ENCODE data around the gene CHMP4B.

Gene CHMP4B

DNA sequence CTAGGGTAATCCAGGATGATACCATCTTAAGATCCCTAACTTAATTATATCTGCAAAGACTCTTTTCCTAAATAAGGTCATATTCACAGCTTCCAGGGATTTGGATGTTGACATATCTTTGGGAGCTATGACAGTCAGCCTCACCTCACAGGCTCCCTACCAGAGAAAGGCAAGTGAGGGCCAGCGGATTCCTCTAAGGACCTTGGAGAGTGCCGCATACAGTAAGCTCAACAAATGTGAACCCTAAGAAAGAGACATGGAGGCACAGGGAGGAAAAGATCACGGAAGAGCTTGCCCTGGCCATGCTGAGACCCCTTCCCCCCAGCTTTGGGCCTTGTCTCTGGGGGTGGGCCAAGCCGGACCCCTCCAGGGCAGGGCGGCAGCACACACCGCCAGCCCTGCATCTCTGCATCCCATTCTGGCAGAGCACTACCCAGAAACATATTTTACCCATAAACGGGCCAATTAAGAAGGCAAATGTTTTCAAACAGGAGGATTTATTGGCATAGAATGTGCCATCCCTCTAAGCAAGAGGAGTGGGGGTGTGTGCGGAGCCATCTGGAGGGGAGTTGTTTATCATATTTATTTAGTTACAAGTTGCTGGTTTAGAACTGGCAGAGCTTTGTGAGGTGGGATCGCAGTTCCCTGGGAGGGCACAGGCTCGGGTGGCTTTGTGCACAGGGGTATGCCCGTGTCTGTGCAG lies 55.4 kb downstream of the CHMP4B start:
- DNase-seq = no peak

DNA sequence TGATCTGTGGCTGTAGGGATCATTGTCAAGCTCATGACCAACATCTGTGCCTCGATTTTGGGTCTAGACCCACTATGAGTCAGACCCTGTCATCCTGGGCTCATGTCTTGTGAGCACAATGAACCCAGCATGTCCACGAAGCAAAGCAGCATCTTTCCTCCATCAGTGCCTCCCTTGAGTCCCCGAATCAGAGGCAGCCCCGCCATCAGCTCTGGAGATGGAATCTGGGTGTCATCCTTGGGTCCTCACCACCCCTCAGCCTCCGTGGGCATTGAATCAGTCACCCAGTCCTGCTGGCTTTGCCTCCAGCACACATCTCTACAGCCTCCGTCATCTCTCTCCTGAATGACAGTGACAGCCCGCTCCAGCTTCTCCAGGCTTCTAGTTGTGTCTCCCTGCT lies 56.9 kb downstream of the CHMP4B start:
- no peak for DNase-seq

DNA sequence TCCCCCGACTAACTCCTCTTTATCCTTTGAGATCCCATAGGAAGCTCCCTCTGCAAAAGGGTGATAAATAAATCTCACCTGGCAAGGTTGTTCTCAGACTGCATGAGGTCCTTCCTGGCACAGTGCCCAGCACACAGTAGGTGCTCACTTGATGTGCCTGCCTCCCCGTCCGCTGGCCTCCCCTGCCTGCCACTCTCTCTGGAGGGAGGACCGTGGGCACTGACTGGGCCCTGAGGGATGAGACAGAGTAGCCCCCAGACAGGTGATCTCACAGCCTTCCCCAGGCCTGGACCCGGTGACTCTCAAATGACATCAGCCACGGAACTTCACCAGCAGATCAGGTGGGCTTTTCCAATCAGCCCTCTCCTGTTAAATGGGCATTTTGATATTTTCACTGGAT lies 57.4 kb downstream of the CHMP4B start:
- no peak for DNase-seq

DNA sequence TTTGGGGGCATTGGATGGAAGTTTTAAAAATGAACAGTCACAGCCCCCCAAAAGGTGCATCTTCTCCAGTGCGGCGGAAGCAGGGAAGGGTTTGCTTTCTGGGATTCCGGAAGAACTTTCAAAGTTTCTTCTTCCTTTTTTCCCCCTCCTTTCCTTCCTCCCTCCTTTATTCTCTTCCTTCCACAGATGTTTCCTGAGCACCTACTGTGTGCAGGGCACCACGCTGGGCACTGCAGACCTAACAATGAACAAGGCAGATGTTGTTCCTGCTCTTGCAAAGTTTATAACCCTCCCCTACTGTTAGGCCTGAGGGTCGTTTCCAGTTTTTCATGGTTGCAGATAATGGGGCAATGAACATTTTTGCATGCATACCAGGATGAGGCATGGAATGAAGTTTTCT lies 58.1 kb downstream of the CHMP4B start:
- DNase-seq = no peak

DNA sequence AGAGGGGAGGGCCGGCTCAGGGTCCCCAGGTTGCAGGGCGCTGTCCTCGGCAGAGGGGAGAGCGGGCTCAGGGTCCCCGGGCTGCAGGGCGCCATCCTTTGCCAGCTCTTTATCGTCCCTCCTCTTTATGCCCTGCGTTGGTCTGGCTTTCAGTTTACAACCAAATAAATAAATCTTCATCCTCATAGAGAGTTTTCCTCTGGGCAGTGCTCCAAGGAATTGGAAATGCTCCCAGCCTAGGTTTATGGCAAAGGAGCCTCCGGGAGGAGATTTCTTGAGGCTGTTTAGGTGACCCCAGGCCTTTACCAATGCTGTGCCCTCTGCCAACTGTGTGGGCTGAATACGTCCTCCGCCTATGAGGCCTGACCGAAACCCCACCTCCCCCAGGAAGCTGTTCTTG lies 60.2 kb downstream of the CHMP4B start:
- DNase-seq = no peak

DNA sequence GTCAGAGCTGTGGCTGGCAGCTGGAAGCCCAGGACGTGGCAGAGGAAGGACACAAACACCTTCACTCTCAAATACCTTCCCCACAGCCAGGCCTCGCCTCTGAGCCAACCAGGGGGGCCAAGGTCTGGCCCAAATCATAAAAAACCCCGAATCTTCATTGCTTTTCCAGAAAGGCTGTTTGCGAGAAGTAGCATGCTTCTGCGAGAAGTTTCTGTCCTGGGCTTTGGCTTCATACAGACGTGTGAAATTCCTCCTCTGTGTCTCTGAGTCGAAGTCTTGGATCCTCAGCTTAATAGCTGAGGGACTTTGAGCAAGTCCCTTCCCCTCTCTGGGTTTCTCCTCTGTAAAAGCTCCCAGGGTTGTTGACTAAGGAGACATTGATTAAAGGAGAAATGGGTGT lies 63.0 kb downstream of the CHMP4B start:
- no peak for DNase-seq

DNA sequence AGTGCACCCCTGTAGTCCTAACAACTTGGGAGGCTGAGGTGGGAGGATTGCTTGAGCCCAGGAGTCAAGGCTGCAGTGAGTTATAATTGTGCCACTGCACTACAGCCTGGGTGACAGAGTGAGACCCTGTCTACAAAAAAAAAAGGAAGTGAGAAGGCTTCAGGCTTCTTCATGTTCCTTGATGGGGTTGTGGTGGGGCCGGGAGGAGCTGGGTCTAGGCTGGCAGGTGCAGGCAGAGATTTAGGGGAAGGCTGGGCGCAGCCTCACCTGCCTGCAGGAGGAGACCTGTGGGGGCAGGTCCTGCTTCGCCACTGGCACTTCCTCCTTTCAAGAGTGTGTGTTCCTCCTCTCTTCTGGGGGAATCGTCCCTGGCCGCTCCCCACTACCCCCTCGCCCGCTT lies 63.9 kb downstream of the CHMP4B start:
- DNase-seq = peak; percentile 53

DNA sequence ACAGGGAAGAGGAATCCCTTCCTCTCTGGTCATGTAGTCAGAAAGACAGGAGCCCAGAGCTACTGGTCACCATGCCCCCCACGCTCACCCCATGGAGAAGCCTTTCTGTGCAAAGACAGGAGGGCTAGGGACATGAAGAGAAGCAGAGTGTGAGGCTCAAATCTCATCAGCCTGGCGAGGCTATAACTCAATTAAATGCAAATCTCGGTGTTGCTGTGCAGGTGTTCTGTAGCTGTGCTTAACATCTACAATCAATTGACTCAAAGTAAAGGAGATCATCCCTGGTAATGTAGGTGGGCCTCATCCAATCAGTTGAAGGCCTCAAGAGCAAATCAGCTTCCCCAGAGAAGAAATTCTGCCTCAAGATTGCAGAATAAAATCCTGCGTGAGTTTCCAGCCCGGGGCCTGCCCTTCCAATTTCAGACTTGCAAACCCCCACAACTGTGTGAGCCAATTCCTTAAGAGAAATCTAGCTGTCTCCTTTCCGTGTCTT lies 64.4 kb downstream of the CHMP4B start:
- no peak for DNase-seq

DNA sequence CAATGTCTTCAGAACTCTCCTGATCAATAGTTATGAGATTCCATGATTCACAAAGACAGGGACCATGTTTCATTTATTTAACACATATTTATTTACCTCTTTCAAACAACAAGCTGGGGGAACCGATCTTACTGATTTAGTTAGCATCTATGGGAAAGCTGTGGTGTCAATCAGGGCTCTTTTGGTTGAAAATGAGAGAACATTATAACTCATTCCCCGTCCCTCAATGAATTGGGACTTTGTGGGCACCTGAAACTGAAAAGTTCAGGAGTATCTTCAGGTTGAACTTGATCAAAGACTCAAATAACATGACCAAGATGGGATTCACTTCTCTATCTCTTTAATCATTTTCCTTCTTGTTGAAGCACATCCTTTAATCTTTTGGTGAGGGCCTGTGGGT lies 67.4 kb downstream of the CHMP4B start:
- DNase-seq = no peak

DNA sequence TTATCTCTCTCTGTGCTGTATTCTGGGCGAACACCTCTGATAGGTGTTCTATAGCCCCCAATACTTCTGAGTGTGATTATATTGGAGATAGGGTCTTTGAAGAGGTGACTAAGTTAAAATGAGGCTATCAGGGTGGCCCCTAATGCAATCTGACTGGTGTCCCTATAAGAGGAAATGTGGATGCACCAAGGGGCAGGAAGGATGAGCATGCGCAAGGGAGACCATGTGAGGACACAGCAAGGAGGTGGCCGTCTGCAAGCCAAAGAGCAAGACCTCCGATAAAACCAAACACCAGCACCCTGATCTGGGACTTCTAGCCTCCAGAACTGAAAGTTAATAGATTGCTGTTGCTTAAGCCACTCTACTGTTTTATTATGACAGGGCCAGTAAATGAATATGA lies 69.2 kb downstream of the CHMP4B start:
- DNase-seq = no peak

DNA sequence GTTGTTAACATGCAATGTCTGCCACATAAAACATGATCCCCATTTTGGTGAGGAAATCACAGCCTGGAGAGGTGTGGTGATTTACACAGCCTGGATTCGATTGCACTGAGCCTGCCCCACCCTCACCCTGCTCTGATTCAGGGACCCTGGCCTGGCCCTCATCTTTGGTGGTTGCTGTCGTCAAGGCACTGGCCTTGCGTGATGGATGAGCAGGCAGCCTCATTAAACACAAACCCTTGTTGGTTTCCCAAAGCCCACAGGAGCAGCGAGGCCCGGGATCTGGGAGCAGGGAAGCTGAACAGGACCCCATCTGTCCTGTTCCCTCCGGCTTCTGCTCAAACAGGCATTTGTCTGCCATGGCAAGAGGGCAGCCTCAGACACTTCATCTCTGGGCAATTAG lies 70.8 kb downstream of the CHMP4B start:
- DNase-seq = no peak

DNA sequence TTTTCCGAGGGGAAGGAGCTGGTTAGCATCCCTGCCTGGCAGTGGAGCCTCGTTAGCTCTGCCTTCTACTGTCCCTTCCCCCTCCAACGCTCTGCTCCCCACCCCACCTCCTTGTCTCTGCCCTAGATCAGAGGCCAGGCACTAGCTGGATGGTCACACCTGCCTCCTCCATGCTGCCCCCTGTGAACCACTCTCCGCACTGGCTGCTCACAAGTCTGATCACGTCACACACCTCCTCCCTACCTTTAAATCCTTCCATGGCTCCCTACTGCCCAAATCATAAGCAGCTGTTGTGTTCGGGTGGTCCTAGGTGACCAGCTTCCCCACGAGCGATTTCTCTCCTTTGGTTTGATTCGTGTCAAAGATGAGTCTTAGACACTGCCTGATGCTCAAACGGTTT lies 71.3 kb downstream of the CHMP4B start:
- no peak for DNase-seq

DNA sequence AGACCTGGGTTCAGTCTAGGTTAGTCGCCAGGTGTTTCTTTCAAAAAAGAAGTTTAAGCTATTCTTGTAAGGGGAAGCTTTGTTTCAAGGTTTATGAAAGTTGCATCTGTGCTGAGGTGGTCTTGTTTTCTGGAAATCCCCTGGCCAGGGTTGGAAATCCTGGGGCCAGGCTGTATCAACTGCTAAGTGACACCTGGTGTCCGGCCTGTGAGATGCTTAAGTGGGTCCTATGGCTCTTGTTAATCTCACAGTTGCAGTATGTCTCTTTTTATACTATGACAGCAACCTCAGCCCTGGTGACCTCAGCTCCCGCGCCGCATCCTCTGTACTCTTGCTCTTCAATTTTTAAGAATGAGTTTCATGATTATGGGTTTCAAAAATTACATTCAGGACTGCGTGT lies 72.0 kb downstream of the CHMP4B start:
- peak; percentile 19 for DNase-seq

DNA sequence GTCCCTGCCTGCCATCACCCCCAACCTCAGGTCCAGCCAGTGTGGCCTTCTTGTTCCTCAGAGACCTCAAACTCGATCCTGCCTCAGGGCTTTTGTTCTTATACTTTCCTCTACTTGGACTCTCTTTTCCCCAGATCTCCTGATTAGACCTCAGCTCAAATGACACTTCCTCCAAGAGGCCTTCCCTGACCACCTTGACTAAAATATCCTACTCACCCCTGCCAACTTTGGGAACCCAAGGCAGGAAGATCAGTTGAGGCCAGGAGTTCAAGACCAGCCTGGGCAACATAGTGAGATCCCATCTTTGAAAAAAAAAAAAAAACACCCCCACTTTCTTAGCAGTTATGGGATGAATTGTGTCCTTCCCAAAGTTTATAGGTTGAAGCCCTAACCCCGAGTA lies 73.5 kb downstream of the CHMP4B start:
- no peak for DNase-seq

DNA sequence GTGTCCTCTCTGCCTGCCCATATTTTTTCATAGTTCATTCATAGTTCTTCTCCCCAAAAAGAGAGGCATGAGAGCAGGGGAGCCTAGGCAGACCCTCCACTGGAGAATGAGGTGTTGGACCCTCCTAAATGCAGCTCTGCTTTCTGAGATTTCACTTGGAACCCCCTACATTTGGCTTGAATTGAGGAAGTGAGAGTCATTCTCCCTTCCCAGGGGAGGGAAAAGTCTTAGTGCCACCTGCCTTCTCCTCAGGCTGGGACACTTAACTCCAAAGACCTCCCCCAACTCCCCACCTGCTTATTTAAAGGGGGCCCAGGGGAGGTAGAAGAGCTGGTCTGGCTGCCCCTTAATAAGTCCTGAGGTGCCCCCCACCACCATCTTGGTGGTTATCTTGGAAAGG lies 78.2 kb downstream of the CHMP4B start:
- no peak for DNase-seq

DNA sequence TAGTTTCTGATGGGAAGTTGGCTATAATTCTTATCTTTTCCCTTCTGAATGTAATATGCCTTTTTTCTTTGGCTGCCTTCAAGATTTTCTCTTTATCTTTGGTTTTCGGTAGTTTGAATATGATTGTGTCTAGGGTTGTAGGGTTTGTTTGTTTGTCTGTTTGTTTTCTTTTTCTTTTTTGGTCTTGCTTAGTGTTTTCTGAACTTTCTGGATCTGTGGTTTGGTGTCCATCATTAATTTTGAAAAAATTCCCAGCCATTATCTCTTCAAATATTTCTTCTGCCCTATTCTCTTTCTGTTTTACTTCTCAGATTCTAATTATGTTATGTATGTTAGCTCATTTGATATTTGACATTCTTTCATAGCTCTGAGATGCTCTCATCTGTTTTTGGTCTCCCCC lies 79.4 kb downstream of the CHMP4B start:
- no peak for DNase-seq

DNA sequence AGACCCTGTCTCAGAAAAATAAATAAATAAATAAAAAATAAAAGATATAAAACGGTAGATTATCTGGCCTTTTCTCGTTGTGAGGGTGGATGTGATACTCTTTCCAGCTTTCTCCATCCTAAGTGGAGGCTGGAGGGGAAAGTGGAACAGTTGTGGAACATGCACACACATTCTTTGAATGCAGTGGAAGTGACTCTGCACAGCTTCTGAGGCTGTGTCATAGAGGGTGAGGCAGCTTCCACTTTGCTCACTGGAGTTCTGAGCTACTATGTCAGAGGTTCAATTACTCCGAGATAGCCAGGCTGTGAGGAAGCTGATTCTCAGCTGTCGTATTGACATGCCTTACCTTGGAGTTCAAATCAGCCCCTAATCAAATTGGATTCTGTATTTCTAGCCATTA lies 82.2 kb downstream of the CHMP4B start:
- no peak for DNase-seq

DNA sequence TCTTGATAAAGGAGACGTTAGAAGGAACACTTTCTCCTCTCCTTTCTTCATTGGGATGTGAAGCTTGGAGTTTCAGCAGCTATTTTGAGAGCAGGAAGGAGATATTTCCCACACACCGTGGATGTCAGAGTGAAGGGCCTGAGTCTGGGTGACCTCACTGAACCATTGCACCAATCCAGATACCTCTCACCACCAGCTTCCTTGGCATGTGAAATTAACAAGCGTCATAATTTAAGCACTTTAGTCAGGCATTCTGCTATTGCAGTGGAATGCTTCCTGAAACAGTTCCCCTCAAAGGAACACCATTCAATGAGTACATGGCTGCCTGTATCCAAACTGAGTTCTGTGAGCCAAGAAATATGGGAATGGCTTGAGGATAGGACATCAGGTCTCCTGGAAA lies 83.7 kb downstream of the CHMP4B start:
- no peak for DNase-seq

DNA sequence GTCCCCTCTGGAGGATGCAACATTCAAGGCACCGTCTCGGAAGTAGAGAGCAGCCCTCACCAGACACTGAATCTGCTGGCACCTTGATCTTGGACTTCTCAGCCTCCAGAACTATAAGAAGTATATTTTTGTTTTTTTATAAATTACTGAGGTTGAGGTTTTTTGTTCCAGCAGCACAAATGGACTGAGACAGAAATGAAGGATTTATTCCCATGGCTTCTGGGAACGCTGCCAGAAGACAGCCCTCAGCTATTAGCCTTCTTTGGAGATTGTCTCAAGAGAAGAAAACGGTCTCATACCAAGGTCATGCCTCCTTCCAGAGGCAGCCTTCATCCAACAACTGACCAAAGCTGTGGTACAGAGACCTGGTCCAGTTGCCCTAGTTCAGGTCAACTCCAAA lies 85.4 kb downstream of the CHMP4B start:
- DNase-seq = no peak

DNA sequence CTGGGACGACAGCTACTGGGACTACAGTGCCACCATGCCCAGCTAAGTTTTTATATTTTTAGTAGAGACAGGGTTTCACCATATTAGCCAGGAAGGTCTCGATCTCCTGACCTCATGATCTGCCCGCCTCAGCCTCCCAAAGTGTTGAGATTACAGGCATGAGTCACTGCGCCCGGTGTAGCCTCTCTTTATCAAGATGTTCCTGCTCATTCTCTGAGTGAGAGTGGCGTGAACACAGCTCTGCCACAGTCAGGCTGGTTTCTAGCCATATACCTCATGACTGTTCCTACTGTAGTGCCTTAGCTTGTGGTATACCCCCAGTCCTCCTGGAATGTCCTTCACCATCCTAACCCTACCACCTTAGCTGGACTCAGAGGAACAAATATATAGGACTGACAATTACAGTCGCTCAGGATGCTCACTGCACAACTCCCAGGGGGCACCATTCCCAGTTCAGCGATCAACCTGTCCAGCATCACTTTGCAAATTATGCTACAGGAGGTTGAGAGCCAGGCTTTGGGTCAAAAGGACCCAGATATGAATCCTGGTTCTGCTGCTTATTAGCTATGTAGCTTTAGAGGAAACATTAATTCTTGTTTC lies 86.3 kb downstream of the CHMP4B start:
- no peak for DNase-seq

DNA sequence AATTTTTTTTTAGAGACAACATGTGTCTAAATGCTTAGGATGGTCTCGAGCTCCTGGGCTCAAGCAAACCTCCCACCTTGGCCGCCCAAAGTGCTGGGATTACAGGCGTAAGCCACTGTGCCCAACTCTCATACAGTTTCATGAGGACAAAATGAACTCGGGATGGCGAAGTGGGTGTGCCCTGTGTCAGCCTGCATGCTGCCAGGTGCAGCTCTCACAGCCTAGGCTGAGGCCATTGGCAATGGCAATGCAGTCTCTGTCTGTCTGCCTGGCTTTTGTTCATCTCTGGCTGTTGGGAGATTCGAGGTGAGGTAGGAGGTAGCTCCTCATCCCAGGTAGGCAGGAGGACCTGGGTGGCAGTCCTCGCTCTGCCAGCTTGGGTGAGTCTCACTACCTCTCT lies 88.0 kb downstream of the CHMP4B start:
- DNase-seq = no peak

DNA sequence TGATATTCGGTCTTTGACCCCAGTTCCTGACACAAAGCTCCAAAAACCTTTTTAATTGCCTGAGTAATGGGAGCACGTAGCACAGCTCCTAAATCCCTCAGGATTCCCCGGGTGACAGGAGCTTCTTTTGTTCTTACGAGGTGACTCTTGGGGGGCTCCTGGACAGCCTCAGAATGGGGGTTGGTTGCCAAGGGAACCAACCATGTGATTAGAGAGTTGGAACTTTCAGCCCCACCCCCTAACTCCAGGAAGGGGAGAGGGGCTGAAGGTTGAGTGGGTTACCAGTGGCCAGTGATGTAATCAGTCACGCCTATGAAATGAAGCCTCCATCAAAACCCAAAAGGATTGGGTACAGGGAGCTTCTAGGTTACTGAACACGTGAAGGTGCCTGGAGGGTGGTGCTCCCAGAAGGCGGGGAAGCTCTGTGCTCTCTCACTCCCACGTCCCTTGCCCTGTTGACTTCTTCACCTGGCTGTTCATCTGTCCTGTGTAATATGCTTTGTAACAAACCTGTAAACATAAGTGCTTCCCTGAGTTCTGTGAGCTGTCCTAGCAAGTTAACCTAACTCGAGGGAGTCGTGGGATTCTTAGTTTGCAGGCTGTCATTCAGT lies 89.5 kb downstream of the CHMP4B start:
- no peak for DNase-seq

DNA sequence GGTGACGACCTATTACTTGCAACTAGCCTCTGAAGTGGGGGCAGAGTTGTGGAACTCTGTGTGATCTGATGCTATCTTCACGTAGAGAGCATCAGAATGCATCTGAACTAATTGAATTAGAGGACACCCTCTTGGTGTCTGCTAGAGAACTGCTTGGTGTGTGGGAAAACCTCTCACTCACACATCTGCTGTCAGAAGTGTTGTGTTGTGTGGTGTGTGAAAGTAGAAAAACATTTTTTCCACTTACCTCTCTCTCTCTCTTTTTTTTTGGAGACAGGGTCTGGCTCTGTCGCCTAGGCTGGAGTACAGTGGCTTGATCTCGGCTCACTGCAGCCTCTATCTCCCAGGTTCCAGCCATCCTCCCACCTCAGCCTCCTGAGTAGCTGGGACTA lies 90.0 kb downstream of the CHMP4B start:
- DNase-seq = no peak

DNA sequence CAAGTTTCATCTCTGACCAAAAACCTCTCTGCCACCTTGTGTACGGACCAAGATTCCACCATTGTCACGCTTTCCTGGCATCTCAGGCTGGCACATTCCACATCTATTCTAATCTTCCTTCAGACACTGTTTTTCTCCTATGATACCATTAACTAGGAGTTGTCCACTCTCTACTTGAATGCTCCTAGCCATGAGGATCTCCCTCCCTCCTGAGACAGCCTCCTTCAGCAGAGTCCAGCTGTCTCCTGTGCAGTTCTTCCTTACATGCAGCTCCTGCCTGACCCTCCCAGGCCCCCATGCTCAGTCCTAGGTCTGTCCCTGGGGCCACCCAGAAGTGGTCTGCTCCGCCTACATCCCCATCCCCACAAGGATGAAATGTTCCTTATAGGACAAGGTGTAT lies 90.9 kb downstream of the CHMP4B start:
- DNase-seq = no peak

All from CD4-positive, alpha-beta T cell treated with Interferon gamma for 1 hour (primary cell).